WERI-Rb-1 (cell line): ENCODE data around the gene C1orf226.

Experiments used
- DNase-seq: peaks from one replicate; pipeline ENCODE4 v3.0.0-alpha.2; 2020
- H3K27ac ChIP-seq: fragments of 250-450 bp; sonication (Bioruptor Pico); 2 replicates; pipeline ENCODE4 v1.5.1; 2020; ENCODE audit warnings: mild to moderate bottlenecking, moderate library complexity
- H3K27me3 ChIP-seq: fragments of 250-450 bp; sonication (Bioruptor Pico); 2 replicates; pipeline ENCODE4 v1.5.1; 2021; ENCODE audit warnings: mild to moderate bottlenecking, low read depth, moderate library complexity; ENCODE audit not compliant: insufficient read depth, severe bottlenecking
- H3K36me3 ChIP-seq: fragments of 250-450 bp; sonication (Bioruptor Pico); 2 replicates; pipeline ENCODE4 v1.5.1; 2020; ENCODE audit warnings: mild to moderate bottlenecking, moderate library complexity
- H3K4me3 ChIP-seq: 2 replicates; pipeline ENCODE4 v1.5.1; 2011; ENCODE audit warnings: low read depth, mild to moderate bottlenecking, control low read depth, low read length
- H3K9me3 ChIP-seq: fragments of 250-450 bp; sonication (Bioruptor Pico); 2 replicates; pipeline ENCODE4 v1.5.1; 2021; ENCODE audit warnings: mild to moderate bottlenecking, moderate library complexity; ENCODE audit not compliant: severe bottlenecking
- TF ChIP-seq, protein P1 (sequence below): IDR thresholded peaks from 2 replicates; pipeline ENCODE4 v1.5.1; 2011; ENCODE audit warnings: low read depth, mild to moderate bottlenecking, control low read depth, inconsistent platforms, low read length

C1orf226 gene

DNA sequence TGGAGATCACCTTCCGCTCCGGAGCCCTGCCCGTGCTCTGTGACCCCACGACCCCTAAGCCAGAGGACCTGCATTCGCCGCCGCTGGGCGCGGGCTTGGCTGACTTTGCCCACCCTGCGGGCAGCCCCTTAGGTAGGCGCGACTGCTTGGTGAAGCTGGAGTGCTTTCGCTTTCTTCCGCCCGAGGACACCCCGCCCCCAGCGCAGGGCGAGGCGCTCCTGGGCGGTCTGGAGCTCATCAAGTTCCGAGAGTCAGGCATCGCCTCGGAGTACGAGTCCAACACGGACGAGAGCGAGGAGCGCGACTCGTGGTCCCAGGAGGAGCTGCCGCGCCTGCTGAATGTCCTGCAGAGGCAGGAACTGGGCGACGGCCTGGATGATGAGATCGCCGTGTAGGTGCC lies 14.5 kb upstream of the C1orf226 start:
- TF ChIP-seq, protein P1, sequence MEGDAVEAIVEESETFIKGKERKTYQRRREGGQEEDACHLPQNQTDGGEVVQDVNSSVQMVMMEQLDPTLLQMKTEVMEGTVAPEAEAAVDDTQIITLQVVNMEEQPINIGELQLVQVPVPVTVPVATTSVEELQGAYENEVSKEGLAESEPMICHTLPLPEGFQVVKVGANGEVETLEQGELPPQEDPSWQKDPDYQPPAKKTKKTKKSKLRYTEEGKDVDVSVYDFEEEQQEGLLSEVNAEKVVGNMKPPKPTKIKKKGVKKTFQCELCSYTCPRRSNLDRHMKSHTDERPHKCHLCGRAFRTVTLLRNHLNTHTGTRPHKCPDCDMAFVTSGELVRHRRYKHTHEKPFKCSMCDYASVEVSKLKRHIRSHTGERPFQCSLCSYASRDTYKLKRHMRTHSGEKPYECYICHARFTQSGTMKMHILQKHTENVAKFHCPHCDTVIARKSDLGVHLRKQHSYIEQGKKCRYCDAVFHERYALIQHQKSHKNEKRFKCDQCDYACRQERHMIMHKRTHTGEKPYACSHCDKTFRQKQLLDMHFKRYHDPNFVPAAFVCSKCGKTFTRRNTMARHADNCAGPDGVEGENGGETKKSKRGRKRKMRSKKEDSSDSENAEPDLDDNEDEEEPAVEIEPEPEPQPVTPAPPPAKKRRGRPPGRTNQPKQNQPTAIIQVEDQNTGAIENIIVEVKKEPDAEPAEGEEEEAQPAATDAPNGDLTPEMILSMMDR = no peak
- H3K27me3 ChIP-seq = no peaks in the 10 kb centered on the region
- peaks cover 24% of the 10 kb centered on the region for H3K36me3 ChIP-seq
- no peak overlapping the region for H3K27ac ChIP-seq
- no peak overlapping the region for H3K4me3 ChIP-seq
- DNase-seq = no peak
- H3K9me3 ChIP-seq = no peaks in the 10 kb centered on the region

DNA sequence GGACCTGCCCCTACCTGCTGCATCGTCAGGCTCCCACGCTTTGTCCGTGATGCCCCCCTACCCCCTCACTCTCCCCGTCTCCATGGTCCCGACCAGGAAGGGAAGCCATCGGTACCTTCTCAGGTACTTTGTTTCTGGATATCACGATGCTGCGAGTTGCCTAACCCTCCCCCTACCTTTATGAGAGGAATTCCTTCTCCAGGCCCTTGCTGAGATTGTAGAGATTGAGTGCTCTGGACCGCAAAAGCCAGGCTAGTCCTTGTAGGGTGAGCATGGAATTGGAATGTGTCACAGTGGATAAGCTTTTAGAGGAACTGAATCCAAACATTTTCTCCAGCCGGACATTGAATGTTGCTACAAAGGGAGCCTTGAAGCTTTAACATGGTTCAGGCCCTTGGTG lies 13.8 kb upstream of the C1orf226 start:
- H3K9me3 ChIP-seq = no peaks in the 10 kb centered on the region
- peaks cover 21% of the 10 kb centered on the region for H3K36me3 ChIP-seq
- TF ChIP-seq, protein P1 = no peak
- DNase-seq = no peak
- H3K27ac ChIP-seq = no peak overlapping the region
- H3K27me3 ChIP-seq = no peaks in the 10 kb centered on the region
- no peak overlapping the region for H3K4me3 ChIP-seq

DNA sequence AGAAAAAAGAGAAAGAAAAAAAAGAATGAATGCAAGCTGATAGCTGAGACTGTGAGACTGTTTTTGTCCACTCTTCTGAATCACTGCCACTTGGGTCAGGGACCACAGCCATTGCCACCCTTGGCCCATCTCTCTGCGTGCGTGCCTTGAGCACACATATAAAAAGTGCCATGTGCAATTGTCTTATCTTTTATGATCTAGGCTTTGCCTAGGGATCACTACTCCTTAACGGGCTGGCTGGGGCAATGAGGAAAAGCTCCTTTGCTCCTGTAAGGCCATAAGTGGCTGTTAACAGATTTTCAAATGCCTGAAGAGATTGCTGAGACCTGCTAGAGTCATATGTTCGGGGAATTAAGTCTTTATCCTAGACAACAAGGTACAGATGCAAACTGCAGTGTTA lies 13.1 kb upstream of the C1orf226 start:
- H3K27me3 ChIP-seq = no peaks in the 10 kb centered on the region
- no peaks in the 10 kb centered on the region for H3K9me3 ChIP-seq
- peak; percentile 69 for DNase-seq
- peaks cover 16% of the 10 kb centered on the region for H3K36me3 ChIP-seq
- H3K27ac ChIP-seq = no peak overlapping the region
- no peak overlapping the region for H3K4me3 ChIP-seq
- TF ChIP-seq, protein P1 = no peak

DNA sequence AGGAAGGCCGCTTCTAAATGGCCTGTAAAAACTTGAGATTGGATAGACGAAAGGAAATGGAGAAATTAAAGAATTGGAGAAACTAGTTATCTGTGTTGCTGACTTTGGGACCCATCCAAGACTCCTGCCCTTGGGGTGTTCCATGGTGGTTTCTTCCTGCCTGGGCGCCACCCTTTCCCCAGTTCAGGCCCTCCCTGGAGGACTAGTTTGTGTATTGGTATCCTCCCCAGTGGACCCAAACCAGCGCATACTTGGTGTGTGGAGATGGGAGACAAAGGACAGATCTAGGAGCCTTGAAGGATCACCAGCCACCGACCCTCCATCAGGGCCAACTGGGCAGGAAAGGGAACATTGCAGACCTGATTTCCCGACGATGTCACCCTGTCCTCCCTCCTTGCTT lies 12.0 kb upstream of the C1orf226 start:
- H3K27ac ChIP-seq = no peak overlapping the region
- H3K36me3 ChIP-seq = peaks cover 21% of the 10 kb centered on the region
- no peaks in the 10 kb centered on the region for H3K27me3 ChIP-seq
- TF ChIP-seq, protein P1 = no peak
- H3K9me3 ChIP-seq = no peaks in the 10 kb centered on the region
- no peak for DNase-seq
- H3K4me3 ChIP-seq = no peak overlapping the region

DNA sequence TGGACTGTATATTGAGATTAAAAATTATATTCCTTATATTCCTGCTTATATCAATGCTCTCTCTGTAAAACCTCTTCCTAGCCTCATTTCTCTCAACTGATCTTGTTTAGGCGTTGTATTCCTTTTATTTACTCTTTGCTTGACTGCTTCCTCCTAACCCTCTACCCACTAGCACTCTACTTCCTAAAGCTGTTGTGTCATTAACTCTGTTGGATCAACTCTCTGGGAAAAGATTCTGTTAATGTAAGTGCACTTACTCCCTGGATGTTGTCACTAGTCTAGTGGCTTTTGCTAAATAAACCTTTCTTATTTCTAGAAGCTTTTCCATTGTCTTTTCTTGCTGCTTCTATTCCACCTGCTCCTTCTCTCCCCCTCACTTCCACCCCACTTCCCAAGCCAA lies 11.4 kb upstream of the C1orf226 start:
- Histone ChIP-seq H3K27me3 (no peaks in the 10 kb centered on the region), H3K9me3 (no peaks in the 10 kb centered on the region), H3K36me3 (peaks cover 22% of the 10 kb centered on the region), H3K27ac (no peak overlapping the region), H3K4me3 (no peak overlapping the region)
- TF ChIP-seq, protein P1 = no peak
- no peak for DNase-seq

DNA sequence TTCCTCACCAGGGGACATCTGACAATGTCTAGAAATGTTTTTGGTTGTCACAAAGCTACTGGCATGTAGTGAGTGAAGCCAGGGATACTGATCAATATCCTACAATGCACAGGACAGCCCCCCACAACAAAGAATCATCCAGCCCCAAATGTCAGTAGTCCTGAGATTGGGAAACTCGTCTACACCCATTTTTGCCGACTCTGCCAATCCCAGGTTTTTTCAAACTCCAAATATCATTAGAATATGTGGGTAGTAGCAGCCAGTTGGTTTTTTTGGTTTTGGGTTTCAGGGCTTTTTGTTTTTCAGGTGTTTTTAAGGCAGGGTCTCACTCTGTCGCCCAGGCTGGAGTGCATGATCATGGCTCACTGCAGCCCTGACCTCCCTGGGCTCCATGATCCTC lies 10.8 kb upstream of the C1orf226 start:
- Histone ChIP-seq H3K36me3 (peaks cover 22% of the 10 kb centered on the region), H3K4me3 (no peak overlapping the region), H3K9me3 (no peaks in the 10 kb centered on the region), H3K27me3 (no peaks in the 10 kb centered on the region), H3K27ac (no peak overlapping the region)
- TF ChIP-seq, protein P1 = no peak
- DNase-seq = no peak
